Islet of Langerhans (tissue), 1 donor: ENCODE data around the gene HOXB9.

ENCODE experiments used
- FAIRE-seq: peaks from one replicate; lab custom pipeline; 2011; peaks lifted over from hg19 to GRCh38; lab: Jason Lieb, UNC

HOXB9 gene

DNA sequence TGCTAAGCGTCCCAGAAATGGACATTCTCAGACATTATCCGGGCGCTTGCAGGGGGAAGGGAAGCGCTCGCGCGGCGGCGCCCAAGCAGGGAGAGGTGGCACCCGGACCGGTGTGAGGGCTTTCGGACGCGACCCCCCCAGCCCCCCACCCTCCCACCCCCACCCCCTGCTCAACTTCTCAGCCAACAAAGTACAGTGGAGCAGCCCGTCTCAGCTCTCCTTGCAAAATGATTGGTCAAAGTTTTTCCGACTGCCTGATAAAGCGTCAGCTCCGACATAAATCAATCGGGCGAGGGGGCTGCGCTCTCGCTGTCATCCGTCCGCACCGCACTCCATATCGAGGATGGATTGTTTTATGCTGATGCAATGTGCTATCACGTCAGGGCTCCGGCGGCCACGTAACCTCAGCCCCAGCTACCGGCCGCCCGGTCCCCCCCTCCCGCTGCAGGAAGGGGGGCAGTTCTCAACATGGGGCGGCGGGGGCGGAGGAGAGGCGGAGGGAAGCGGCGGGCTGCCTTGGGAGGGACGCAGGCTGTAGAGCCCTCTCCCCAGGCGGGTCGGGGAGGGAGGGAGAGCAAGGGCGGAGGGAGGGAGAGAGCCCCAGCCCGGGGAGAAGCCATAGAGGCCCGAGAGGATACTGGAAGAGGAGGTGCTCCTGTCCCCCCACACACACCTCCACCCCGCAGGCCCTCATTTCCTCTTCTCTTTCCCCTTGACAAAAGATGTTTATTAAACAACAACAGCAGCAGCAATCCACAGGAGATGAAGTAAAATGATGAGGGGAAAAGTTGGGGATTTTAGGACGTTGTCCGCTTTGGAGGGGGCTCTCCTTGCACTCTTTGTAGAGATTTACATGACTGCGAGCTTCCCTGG, at the start of gene HOXB9:
Gene HOXB9 (minus strand): TSS at position 114 of the 873 bp plus-strand sequence. CDS start 89 bp downstream, at position 25.
- no peak for FAIRE-seq

DNA sequence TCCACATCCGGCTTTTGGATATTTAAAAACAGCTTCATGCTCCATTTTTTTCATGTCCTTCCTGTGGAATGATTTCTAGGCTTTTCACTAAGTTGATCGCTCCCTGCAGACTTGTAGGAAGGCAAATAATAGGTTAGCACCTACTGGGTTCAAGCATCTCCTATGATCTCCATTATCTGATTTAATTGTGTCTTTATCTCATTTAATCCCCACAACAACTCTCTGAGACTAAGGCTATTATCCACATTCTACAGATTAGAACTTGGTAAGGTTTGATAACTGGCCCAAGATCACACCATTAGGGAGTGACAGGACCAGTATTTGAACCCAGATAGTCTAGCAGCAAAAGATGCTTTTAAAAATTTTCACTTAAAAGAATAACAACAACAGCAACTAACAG, 46.2 kb upstream of the HOXB9 start:
- FAIRE-seq: no peak

DNA sequence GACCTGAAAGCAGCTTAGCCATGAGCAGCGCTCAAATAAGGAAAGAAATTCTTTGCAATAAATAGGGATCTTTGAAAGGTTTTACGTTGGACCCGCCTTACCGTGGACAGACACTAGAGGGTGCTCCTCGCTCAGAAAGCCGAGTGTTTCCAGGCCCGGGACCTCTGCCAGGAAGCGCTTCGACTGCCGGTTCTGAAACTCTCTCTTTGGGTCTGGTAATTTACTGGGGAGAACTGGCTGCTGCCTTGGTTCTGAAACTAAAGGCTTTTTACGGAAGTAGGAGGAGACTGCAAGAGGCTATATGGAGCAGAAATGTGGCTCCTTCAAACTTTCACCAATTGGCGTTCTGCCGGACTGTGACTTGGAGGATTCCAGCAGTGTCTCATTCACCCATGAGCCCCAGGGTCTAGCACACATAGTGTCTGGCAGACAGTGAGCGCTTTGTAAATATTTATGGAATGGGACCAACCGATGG, 45.6 kb upstream of the HOXB9 start:
- peak; percentile 21 for FAIRE-seq

DNA sequence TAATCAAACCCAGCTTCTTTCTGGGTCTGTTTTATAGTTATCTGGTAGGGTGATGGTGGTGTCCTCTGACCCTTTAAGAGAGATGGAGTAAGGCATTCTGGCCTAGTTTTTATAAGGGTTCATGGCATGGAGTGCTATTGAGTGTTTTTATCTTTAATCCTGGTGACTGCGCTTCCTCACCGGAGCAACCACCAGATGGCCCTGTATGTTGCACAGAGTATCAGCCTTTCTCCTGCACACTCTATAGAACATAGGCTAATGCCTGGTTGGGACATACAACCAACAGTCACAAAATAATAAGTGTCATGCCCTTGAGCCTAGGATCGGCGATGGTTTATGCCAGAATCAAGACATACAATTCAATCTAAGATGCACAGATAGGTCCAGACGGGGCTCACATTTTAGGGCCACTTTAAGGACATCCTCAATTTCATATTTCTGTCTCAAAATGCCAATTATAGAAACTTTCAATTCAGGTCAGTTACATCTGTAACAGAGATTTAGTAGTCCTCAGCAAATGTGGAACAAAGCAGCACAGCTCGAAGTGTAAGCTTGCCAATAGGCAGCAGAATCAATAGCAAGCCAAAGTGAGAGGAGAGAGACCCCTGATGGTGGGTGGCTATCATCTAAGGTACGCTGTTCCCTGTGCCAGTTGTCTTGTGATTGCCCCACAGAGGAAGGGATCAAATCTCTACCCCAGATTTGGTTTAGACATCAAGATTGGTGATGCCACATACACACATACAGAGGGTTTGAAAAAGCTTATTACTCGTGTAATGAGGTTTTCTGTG, 37.2 kb upstream of the HOXB9 start:
- FAIRE-seq: no peak

DNA sequence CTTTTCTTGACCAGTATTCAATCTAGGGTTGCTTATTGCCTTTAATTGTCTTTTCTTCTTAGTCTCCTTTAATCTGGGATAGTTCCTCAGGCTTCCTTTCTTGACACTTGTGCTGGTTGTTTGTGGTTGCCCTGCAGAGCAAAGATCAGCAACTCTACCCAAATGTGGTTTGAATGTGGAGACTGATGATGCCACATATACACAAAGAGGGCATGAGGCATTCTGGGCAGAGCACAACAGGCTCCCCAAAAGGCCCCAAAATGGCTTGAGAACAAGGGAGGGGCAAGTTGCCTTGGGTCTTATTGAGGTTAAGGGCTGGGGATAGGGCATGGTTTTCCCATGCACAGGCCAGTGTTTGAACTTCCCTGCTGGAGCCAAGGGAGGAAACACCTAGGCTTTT, 29.8 kb upstream of the HOXB9 start:
- no peak for FAIRE-seq

DNA sequence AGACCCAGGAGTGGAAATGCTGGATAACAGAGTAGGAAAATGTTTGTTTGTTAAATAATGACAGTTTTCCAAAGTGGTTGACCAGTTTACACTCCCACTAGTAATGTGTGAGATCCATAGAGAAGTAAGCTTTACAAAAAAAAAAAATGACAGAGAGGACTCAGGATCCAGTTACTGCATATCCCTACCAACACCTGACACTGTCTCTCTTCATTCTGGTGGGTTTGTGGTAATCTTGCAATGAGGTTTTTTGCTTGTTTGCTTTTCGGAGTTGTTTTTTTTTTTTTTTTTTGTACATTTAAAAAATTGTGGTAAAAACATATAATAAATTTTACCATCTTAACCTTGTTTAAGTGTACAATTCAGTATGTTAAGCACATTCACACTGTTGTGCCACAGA, 23.6 kb upstream of the HOXB9 start:
- no peak for FAIRE-seq

DNA sequence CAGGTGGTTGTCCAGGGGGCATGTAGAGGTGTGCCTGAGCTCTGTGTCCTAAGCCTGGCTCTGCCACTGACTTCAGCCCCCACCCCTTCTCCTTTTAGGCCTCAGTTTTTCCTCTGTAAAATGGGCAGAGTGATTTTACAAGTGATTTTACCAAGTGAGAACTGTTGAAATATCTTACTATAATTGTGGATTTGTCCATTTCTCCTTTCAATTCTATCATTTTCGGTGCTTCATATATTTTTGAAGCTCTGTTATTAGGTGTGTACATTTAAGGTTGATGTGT, 21.7 kb upstream of the HOXB9 start:
- no peak for FAIRE-seq

DNA sequence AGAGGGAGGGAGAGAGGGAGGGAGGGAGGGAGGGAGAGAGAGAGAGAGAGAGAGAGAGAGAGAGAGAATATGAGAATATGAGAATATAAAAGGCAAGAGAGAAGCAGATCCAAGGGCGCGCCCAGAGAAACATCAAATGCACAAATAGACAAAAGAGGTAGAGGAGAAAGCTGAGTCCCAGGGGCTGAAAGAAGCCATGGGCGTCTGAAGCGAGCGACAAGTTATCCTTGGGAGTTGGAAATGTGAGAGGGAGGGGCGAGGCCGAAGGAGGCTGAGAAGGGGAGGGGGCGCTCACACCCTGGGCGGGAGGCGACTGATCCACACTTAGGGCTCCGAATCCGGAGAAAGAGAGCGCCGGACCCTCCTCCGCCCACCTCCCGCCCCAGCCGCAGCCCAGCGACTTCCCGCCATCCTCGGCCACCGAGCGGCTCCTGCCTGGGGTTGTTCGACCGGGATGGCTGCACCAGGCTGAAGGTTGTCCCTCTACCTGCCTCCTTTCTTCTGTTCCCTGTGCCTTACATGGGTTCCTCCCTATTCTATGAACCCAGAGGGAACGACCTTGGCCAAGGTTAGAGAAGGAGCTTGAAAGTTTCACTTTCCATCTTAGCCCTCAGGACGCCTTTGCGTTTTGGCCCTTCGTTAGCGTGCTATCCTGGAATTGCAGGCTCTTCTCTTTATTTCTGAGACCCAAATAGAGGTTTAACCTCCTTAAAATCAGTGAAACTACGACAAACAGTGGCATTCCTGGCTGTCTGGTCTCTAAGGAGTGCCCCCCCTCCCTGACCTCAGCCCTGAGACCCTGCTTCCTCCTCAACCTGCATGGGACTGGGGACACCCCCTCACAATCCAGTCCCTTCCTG, 21.2 kb upstream of the HOXB9 start:
- no peak for FAIRE-seq

DNA sequence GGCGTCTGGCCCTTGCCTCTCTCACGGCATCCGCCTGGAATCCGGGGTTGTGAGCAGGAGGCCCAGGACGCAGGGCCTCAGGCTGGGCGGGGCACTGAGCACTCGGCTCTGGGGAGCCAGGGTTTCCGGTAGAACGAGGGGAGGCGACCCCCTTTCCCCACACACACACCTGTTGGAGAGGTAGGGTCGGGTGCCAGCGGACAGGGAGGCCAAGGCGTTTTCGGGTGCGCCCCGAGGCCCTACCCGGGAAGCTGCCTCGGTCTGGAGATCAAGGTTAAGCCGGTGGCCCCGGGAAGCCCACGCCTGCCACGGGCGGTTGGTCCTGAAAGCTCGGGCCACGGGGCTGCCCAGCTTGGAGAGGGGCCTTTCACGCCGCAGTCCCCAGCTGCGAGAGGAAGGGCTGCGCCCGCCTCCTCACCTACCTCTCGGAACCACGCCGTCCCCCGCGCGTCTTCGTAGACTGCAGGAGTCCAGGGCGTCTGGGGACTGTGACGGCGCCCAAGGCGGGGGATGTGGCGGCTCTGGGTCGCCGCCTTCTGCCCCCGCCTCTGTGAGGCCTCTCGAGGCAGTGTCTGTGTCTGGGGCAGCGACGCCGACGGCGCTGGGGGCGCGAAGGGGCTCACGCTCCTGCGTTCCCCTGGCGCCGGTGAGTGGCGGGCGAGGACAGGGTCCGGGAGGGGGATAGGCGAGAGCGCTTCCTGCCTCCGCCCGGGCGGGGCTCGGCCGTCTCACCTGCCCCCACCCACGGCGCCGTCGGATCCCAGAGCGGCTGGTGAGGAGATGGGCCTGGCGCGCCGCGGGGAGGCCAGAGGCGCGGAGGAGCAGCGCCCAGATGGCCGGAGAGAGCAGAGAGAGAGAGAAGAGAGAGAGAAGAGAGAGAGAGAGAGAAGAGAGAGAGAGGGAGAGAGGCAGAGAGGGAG, 20.3 kb upstream of the HOXB9 start:
- no peak for FAIRE-seq

DNA sequence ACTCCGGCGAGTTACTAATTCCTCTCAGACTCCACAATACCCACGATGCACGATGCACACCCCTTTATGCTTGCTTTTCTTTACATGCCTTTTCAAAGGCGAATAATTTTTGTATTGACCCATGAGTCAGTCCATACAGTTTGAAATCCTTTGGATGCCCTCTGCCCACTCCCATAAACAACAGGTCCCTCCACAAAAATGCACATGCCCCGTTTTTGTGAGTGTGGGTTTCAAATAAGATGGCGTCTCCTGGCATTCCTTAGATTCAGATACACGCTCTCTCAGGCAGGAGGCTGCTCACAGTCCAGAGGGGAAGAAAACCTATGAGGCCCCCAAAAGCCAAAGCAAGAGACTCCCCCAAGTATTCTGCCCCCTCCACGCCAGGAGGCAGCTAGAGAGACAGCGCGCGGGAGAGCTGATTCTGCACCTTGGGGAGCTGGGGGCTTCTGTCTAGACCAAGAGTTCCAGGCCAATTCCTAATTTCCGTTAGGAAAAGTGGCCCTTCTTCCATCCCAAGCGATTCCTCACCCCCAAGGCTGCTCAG, 19.6 kb upstream of the HOXB9 start:
- no peak for FAIRE-seq

DNA sequence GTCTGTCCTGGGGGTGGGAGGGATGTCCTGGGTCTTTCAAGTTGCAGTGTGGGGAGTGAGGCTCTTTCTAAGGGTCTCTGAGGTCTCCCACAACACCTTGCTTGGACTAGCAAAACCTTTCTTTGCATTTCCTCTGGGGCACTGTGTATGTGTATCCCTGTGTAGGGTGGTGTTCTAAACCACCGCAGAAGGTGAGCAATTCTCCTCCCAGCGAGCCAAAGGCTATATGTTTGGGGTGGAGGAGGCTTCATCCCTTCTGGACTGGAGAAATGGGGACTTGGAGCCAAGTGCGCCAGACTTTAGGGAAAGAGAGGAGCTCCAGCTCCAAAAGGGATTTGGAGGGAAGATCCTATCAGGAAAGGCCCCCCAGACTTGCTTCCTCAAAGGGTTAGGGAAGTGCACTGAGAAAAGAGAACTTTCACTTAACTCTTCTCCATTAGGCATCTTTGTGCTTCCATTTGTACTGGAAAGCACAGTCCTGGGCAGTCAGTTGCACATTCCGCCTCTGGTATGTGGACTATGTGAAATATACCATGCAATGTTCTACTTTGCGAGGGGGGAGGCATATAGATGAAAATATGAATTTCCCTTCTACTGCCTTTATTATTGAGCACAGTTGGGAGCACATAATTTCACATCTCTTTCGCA, 18.9 kb upstream of the HOXB9 start:
- FAIRE-seq: no peak

DNA sequence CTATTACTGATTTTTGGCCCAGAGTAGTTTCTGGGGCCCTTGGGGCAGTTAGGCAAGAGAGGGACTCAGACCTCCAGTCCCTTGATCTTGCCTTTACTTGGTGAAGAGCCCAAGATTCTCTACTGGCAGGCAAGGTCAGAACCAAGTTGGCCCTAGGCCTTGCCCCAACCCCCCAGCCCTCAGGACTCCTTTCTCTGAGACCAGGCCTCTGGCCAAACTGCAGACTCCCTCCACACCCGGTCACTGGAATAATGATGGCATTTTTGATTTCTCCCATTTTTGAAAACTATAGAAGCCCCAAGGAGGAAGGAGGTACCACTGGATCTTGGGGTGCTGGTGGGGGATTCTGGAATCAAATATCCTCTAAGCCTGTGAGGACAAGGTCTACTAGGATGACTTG, 18.0 kb upstream of the HOXB9 start:
- FAIRE-seq: no peak

DNA sequence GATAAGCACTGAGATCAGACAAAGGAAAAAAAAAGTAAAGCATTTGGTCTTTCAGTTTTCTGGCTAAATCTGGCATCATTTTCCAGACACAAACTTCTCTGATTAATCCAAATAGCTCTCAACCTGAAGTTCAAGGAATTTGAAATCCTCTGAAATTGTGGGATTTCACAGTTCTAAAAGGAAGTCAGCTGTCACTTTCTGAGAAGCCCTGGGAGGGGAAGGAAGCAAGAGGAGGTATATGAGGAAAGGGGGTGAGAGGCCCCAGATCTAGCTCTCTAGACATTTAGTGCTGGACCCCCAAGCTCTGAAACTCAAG, 17.5 kb upstream of the HOXB9 start:
- FAIRE-seq: no peak

DNA sequence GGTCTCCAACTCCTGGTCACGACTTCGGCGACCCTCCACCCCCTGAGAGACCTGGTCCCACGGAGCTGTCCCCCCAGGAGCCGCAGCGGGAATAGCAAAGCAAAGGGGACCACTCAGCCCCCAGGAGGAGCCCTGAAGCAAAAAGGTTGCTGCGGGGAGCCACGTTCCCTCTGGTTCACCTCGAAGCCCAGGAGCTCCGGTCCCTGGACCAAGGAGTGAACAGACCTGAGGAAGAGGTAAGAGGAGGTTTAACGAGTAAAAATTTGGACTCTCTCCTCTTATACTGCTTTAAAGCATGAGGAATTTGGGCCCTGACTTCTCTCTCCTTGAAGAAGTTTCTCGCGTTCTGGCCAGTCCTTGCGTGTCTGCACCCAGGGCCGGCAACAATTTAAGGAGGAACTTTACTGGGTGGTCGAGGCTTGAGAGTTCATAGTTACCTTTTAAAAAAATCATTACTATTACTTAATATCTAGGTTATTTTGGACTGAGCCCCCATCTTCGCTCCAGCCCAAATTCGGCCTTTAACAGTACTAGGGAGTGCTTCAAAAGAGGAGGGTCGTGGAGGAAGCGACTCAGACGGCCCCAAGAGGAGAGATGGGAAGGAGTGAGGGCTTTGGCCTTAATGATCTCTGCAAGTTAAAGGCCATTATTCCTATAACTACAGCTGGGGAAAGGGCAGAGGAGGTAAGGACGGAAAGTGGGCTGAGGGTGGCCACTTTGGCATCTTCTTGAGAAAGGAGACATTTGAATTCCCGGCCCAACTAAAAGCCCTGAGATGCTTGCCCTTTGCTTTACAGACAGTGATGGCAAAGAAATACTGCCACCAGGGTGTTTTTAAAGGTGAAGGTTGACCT, 16.9 kb upstream of the HOXB9 start:
- no peak for FAIRE-seq

DNA sequence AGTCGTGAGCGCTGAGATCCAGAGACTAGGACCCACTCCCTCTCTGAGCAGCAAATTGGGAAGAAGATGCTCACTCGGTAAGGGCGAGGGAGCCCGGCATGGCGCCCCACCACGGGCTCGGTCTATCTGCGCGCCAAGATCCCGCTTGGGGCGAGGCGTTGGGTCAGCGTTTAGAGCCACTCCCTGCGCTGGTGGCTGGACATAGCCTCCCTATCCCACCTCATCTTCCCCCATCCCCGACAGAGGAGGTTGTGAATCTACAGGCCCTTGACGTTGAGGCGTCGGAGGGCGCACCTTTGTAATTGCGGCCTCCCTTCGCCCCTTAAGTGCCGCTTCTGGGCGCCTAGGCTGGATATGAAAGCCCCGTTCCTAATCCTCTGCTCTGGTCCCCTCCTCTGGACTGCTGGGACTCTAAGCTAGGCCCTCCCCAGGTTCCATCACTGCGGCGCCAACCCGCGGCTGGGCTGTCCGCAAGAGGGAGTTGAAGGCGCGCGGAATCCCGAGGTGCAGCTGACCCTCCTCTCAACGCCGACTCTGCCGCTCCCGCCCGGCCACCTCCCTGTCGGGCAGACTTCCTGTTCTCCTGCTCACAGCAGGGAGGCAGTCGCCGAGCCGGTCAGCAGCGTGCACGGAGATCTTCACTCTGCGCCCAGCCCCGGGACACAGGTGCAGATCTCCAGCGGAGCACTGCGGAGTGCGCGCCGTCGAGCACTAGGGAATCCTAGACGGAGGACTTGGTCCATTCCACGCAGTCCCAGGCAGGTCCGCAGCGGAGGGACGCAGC, 16.1 kb upstream of the HOXB9 start:
- FAIRE-seq: no peak

DNA sequence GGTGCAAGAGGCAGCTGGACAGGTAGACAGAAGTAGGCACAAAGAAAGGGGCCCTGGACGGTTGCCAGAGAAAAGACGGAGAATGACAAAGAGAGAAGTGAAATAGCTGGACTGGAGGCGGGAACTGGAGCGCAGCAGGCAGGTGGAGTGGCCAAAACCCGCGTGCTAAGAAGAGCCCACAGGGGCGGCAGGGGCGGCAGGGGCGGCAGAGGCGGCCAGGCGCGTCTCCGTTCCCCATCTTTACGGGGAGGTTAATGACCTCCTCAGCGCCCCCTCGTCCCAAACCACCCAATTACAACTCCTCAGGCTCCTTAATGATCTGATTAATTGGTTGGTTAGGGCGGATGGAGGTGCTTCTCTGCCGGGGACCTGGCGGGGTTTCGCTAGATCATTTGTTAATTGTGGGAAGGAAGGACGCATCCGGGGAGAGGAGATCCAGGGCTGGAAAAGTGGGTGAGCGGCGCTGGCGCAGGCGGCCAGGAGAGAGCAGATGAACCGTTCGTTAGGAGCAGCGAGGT, 15.4 kb upstream of the HOXB9 start:
- FAIRE-seq: no peak

DNA sequence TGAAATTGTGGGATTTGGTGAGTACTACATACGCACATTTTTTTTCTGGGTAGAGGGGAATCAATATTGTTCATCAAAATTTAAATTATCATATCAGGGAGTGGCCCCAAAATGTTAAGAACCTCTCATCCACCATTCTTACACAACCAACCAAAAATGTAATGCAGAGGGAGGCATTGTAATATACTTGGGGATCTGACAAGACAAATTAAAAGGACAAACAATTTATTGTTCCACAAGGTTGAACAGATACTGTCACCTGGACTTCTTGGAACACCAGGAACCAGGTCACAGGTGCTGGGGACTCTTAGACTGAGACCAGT, 14.7 kb upstream of the HOXB9 start:
- no peak for FAIRE-seq

DNA sequence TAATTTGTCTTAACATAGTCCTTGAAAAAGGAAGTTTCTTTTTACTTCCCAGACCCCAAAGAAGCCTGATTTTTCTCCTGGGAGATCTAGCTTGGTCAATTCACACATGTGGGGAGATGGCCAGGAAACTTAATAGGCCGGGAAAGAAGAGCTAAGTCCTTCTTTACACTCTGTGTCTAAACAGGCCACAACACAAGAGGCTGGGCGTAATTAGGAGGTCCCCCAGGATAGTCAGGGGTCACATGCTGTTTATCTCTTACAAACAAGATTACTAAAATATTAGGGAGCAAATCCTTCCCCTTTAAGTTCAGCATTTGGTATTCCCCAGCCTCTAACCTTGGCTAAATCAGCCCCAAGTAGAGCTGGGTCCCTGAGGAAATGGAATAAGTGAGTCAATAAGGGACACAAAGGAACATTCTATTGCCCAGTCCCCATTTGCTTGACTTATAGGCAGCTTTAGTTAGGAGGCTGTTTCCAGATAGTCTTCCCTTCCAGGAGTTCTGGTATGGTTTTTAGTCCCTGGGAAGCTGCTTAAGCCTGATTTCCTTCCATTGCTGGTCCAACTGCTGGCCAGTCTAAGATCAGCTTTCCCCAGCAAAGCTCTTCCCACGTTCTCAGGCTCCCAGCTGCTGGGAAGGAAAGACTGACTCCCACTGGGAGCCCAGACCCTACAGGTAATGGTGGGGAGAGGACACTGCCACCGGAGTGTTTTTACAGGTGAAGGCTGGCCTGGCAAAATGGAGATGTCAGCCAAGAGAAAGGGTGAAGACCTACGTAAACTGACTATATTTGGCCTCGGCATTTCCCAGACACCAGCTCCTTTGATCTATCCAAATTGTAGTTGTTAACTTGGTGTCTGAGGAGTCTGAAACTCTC, 14.1 kb upstream of the HOXB9 start:
- no peak for FAIRE-seq
